ENCODE results near the gene IPCEF1. TPM values are rescaled to one million over a fixed set of nuclear protein-coding genes. Genes with fewer than 3 reads are reported as not detected.
"Not testable (repeated sequence)": the region's sequence is repeated elsewhere in the genome, so short reads cannot be mapped to it uniquely, and the experiment has no call there.

Gene IPCEF1
- total RNA-seq, 2 donors from 2014 or later: 0.90 to 1.2 TPM

GRCh38 chr6:154206141-154206540, 150.5 kb downstream of the IPCEF1 start:
- DNase-seq: no peak
- H3K9ac ChIP-seq (ENCODE audit: low read depth in 2 of 2, low read length in 2 of 2): no peak overlapping the region
- TF ChIP-seq, protein P1, sequence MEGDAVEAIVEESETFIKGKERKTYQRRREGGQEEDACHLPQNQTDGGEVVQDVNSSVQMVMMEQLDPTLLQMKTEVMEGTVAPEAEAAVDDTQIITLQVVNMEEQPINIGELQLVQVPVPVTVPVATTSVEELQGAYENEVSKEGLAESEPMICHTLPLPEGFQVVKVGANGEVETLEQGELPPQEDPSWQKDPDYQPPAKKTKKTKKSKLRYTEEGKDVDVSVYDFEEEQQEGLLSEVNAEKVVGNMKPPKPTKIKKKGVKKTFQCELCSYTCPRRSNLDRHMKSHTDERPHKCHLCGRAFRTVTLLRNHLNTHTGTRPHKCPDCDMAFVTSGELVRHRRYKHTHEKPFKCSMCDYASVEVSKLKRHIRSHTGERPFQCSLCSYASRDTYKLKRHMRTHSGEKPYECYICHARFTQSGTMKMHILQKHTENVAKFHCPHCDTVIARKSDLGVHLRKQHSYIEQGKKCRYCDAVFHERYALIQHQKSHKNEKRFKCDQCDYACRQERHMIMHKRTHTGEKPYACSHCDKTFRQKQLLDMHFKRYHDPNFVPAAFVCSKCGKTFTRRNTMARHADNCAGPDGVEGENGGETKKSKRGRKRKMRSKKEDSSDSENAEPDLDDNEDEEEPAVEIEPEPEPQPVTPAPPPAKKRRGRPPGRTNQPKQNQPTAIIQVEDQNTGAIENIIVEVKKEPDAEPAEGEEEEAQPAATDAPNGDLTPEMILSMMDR (IDR thresholded peaks at IDR 0.05): no peak
- no peaks in the 10 kb centered on the region for H3K4me1 ChIP-seq
- no peaks in the 10 kb centered on the region for H3K36me3 ChIP-seq
- intact Hi-C loops (cut with DNase I): no loop called here
- no peaks in the 10 kb centered on the region for H3K27me3 ChIP-seq
- no peak overlapping the region for H3K4me3 ChIP-seq
- H3K27ac ChIP-seq: no peak overlapping the region
- no peaks in the 10 kb centered on the region for H3K9me3 ChIP-seq

GRCh38 chr6:154202958-154203357, 153.6 kb downstream of the IPCEF1 start:
- Histone ChIP-seq H3K9me3 (no peaks in the 10 kb centered on the region), H3K9ac (ENCODE audit: low read depth in 2 of 2, low read length in 2 of 2) (no peak overlapping the region), H3K36me3 (no peaks in the 10 kb centered on the region), H3K4me3 (no peak overlapping the region), H3K4me1 (no peaks in the 10 kb centered on the region), H3K27ac (no peak overlapping the region), H3K27me3 (no peaks in the 10 kb centered on the region)
- TF ChIP-seq, protein P1 (IDR thresholded peaks at IDR 0.05): no peak
- no peak for DNase-seq
- intact Hi-C loops (cut with DNase I): no loop called here

DNA sequence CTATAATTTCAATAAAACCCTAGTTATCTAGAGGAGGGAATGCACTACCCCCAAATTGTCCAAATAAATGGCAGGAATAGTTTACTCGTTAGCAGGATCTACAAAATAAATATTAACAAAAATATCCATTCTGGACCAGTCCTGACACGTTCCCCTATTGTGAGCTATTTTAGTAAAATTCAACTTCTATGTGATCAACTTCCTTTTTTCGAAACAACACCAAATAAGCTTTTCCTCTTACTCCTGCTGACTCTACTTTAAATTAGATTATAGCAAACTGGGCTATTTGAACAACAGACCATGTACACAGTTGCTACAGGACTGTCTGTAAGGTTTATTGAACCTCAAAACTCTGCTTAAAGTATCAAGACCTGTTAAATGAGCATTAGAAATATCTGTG, 154.3 kb downstream of the IPCEF1 start:
- Histone ChIP-seq H3K4me1 (no peaks in the 10 kb centered on the region), H3K27ac (no peak overlapping the region), H3K27me3 (no peaks in the 10 kb centered on the region), H3K9me3 (no peaks in the 10 kb centered on the region), H3K4me3 (no peak overlapping the region), H3K9ac (ENCODE audit: low read depth in 2 of 2, low read length in 2 of 2) (no peak overlapping the region), H3K36me3 (no peaks in the 10 kb centered on the region)
- TF ChIP-seq, protein P1 (IDR thresholded peaks at IDR 0.05): no peak
- no peak for DNase-seq
- intact Hi-C loops (cut with DNase I): no loop called here

DNA sequence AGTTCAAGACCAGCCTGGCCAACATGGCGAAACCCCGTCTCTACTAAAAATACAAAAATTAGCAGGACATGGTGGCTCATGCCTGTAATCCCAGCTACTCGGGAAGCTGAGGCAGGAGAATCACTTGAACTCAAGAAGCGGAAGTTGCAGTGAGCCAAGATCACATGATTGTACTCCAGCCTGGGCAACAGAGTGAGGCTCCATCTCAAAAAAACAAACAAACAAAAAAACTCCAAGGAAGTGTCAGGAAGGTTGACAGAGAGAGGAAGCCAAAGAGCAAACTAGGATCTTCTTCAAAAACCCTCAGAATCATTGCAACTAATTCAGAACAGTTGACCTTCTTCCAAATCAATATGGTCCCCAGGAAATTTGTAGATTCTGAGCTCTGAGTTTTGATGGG, 154.9 kb downstream of the IPCEF1 start:
- H3K9ac ChIP-seq (ENCODE audit: low read depth in 2 of 2, low read length in 2 of 2); H3K4me1 ChIP-seq; H3K9me3 ChIP-seq; intact Hi-C loops (cut with DNase I); H3K4me3 ChIP-seq; H3K27ac ChIP-seq; H3K36me3 ChIP-seq; DNase-seq; H3K27me3 ChIP-seq: not testable (repeated sequence)

DNA sequence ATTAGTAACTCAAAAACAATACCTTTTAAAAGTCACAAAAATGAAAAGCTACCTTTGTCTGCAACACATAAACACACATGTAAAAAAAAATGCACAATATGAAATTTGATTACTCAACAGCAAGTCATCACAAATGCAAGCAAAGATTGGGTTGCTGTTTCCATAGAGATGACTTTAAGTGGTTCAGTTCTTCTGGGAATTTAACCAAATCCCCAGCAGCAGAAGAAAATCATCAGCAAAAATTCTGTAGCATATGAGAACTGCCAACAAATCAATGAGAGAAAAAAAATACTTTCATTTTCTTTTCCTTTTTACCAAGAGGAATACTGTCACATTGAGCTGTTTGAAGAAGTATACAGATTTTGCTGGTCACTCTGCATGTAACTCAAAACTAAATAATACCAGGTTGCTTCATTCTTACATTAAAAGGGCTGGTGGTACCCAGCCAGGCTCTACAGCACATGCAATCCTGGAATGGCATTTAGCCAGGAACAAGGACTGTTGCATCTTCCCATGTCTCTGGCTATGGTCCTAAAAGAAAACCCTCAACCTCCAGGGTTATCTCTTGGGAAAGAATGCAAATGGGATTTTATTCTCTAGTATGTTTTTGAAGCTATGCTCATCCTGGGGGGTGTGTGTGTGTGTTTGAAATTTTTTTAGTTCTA, 159.3 kb downstream of the IPCEF1 start:
- Histone ChIP-seq H3K27ac (no peak overlapping the region), H3K4me1 (no peaks in the 10 kb centered on the region), H3K36me3 (no peaks in the 10 kb centered on the region), H3K27me3 (no peaks in the 10 kb centered on the region), H3K9ac (ENCODE audit: low read depth in 2 of 2, low read length in 2 of 2) (no peak overlapping the region), H3K4me3 (no peak overlapping the region), H3K9me3 (no peaks in the 10 kb centered on the region)
- no peak for DNase-seq
- TF ChIP-seq, protein P1 (IDR thresholded peaks at IDR 0.05): no peak
- intact Hi-C loops (cut with DNase I): no loop called here

DNA sequence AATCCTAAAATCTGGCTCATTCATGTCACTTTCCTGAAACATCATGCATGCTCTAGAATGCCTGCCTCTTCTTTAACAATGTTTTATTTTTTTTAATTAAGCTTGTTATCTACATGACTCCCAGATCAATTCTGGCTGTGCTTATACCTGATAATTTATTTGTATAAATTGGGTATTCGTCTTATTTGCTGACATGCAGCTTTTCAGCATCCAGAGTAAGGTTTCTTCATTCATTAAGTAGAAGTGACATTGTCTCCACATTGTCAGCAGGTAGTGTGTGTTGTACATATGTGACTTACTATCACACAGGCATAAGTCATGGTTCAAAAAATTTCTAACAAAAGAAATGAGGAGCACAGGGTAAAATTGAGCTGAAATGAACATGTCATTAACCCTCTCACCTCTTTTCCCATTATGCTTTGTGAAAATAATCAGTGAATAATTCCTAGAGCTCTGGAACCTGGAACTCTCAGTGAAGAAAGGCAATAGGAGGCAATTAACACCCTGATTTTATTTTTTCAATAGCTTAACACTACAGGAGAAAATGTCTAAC, 160.2 kb downstream of the IPCEF1 start:
- H3K9me3 ChIP-seq: no peaks in the 10 kb centered on the region
- DNase-seq: no peak
- no peak overlapping the region for H3K9ac ChIP-seq (ENCODE audit: low read depth in 2 of 2, low read length in 2 of 2)
- H3K4me3 ChIP-seq: no peak overlapping the region
- no peaks in the 10 kb centered on the region for H3K36me3 ChIP-seq
- H3K4me1 ChIP-seq: no peaks in the 10 kb centered on the region
- H3K27ac ChIP-seq: no peak overlapping the region
- H3K27me3 ChIP-seq: no peaks in the 10 kb centered on the region
- TF ChIP-seq, protein P1 (IDR thresholded peaks at IDR 0.05): no peak
- intact Hi-C loops (cut with DNase I): no loop called here

Measured in colonic mucosa (tissue), 4 donors.